Peyer's patch (tissue), 4 donors: Measurements from ENCODE around the gene CSNK2A3.

Experiments used
- CTCF ChIP-seq, 6 experiments: fragments of 450-650 bp in 4 of 6; fragments of 200-600 bp in 2 of 6; sonication (generic) in 1 of 6; IDR thresholded peaks; one replicate each; pipeline ENCODE4 v1.5.1; 2017 to 2019; ENCODE audit warnings: antibody characterized with exemption in 6 of 6, mild to moderate bottlenecking in 3 of 6, moderate library complexity in 1 of 6
- POLR2A ChIP-seq, 2 donors: fragments of 450-650 bp; IDR thresholded peaks; one replicate each; pipeline ENCODE4 v1.5.1; 2017; ENCODE audit warnings: antibody characterized with exemption in 2 of 2, mild to moderate bottlenecking in 2 of 2, moderate library complexity in 2 of 2

- TF ChIP-seq CTCF (IDR thresholded peaks at IDR 0.05), result no peak
- no peak for TF ChIP-seq POLR2A (IDR thresholded peaks at IDR 0.05)
Measured at GRCh38 chr11:11380883-11381282, 27.8 kb upstream of the CSNK2A3 start.
